Neuronal stem cell (in vitro differentiated cells): ENCODE data around the gene SPOP.

Experiments used
- DNase-seq: peaks from one replicate; pipeline ENCODE4 v3.0.0-alpha.2; 2013; ENCODE audit warnings: low spot score
- H2AFZ ChIP-seq: one replicate; pipeline ENCODE4 v1.6.1; 2013; ENCODE audit warnings: mild to moderate bottlenecking, low read length, inconsistent platforms
- H2AK5ac ChIP-seq: 2 replicates; pipeline ENCODE4 v1.6.1; 2013; ENCODE audit warnings: low read depth, mild to moderate bottlenecking, inconsistent platforms, low read length, moderate library complexity, mixed read lengths
- H2BK120ac ChIP-seq: 2 replicates; pipeline ENCODE4 v1.6.1; 2013; ENCODE audit warnings: low read depth, mild to moderate bottlenecking, inconsistent platforms, low read length, moderate library complexity, mixed read lengths
- H2BK12ac ChIP-seq: one replicate; pipeline ENCODE4 v1.6.1; 2013; ENCODE audit warnings: low read length, inconsistent platforms
- H2BK15ac ChIP-seq: 2 replicates; pipeline ENCODE4 v1.6.1; 2013; ENCODE audit warnings: mild to moderate bottlenecking, low read length, inconsistent platforms, mixed read lengths
- H2BK5ac ChIP-seq: one replicate; pipeline ENCODE4 v1.6.1; 2013; ENCODE audit warnings: inconsistent platforms, mild to moderate bottlenecking, low read length, moderate library complexity
- H3K14ac ChIP-seq: one replicate; pipeline ENCODE4 v1.6.1; 2013; ENCODE audit warnings: low read length, inconsistent platforms
- H3K18ac ChIP-seq: 2 replicates; pipeline ENCODE4 v1.6.1; 2013; ENCODE audit warnings: low read length, inconsistent platforms
- H3K23ac ChIP-seq: 2 replicates; pipeline ENCODE4 v1.6.1; 2013; ENCODE audit warnings: low read depth, mild to moderate bottlenecking, mixed read lengths, low read length, inconsistent platforms; ENCODE audit not compliant: poor library complexity
- H3K27ac ChIP-seq: replicated peaks from 3 replicates; pipeline ENCODE4 v1.5.1; 2013; ENCODE audit warnings: low read length, inconsistent platforms
- H3K27me3 ChIP-seq, 3 experiments: 2 replicates each; pipeline ENCODE4 v1.6.1; 2013; ENCODE audit warnings: low read length in 3 of 3, mild to moderate bottlenecking in 2 of 3, inconsistent platforms in 1 of 3, low read depth in 1 of 3, mixed read lengths in 1 of 3, moderate library complexity in 1 of 3; ENCODE audit not compliant: control insufficient read depth in 3 of 3, insufficient read depth in 3 of 3
- H3K36me3 ChIP-seq, 2 donors: replicated peaks in 1 of 2; 2 replicates each; pipeline ENCODE4 v1.6.1; 2013; ENCODE audit warnings: low read length in 2 of 2; ENCODE audit not compliant: control insufficient read depth in 2 of 2, insufficient read depth in 2 of 2
- H3K4ac ChIP-seq: 2 replicates; pipeline ENCODE4 v1.6.1; 2013; ENCODE audit warnings: inconsistent platforms, mild to moderate bottlenecking, low read length, moderate library complexity
- H3K4me1 ChIP-seq, 2 donors: 1 replicate in 1 of 2; 2 replicates in 1 of 2; pipeline ENCODE4 v1.6.1; 2013; ENCODE audit warnings: low read length in 2 of 2, low read depth in 1 of 2; ENCODE audit not compliant: control insufficient read depth in 2 of 2, insufficient read depth in 1 of 2
- H3K4me2 ChIP-seq: one replicate; pipeline ENCODE4 v1.6.1; 2013; ENCODE audit warnings: mild to moderate bottlenecking, low read length, inconsistent platforms; ENCODE audit not compliant: insufficient read depth, poor library complexity, severe bottlenecking
- H3K4me3 ChIP-seq, 2 donors: 2 replicates each; pipeline ENCODE4 v1.5.1; 2013; ENCODE audit warnings: low read length in 2 of 2, mild to moderate bottlenecking in 2 of 2, inconsistent platforms in 1 of 2, moderate library complexity in 1 of 2
- H3K79me1 ChIP-seq: one replicate; pipeline ENCODE4 v1.6.1; 2013; ENCODE audit warnings: low read depth, mild to moderate bottlenecking, inconsistent platforms, low read length, moderate library complexity
- H3K9ac ChIP-seq: one replicate; pipeline ENCODE4 v1.6.1; 2013; ENCODE audit warnings: mild to moderate bottlenecking, low read depth, low read length, inconsistent platforms; ENCODE audit not compliant: poor library complexity
- H3K9me3 ChIP-seq, 2 donors: replicated peaks in 1 of 2; 2 replicates each; pipeline versions ENCODE3 to v1.6.1; 2013; ENCODE audit warnings: low read length in 2 of 2, mild to moderate bottlenecking in 2 of 2, inconsistent platforms in 1 of 2, low read depth in 1 of 2, mixed read lengths in 1 of 2, moderate library complexity in 1 of 2; ENCODE audit not compliant: control insufficient read depth in 2 of 2, insufficient read depth in 1 of 2
- H4K8ac ChIP-seq: one replicate; pipeline ENCODE4 v1.6.1; 2013; ENCODE audit warnings: low read depth, mild to moderate bottlenecking, inconsistent platforms, low read length, moderate library complexity
- H4K91ac ChIP-seq: one replicate; pipeline ENCODE4 v1.6.1; 2013; ENCODE audit warnings: low read length, low read depth, mild to moderate bottlenecking, inconsistent platforms; ENCODE audit not compliant: poor library complexity
- WGBS, 2 donors: extraction: QIAGEN DNeasy Blood & Tissue Kit; methylation state at CpG; one replicate each; pipeline ENCODE4 v1.1.7; 2013; ENCODE audit warnings: missing lambda C conversion rate in 2 of 2, mixed read lengths in 1 of 2; ENCODE audit not compliant: insufficient read length in 2 of 2, insufficient replicate concordance in 1 of 2; ENCODE audit errors: extremely low coverage in 2 of 2; 5-methylcytosine and 5-hydroxymethylcytosine counted together

Gene SPOP

DNA sequence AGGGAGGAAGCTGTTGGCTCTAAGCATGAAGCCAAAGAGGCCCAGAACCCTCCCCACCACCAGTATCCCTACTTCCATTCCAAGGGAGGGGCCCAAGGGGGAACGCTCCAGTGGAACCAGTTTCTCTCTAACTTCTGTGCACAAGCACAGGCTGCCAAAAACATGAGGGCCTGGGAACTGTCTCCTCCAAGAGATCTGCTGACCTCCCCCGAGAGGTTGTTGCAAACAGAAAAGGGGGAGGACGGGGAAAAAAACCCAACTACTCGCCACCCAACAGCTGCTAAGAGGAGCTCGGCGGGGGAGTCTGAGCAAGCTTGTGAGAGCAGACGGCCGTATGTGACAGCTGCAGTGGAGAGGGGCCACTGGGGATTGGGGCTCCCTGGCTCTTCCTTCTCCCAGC, 45.5 kb upstream of the SPOP start:
- H3K9ac ChIP-seq, result no peak overlapping the region
- H3K36me3 ChIP-seq, result peaks cover 20 to 33% of the 10 kb centered on the region in 2 donors
- no peak overlapping the region for H2BK12ac ChIP-seq
- no peak overlapping the region for H3K23ac ChIP-seq
- peaks cover 0 to 2% of the 10 kb centered on the region in 2 donors for H3K9me3 ChIP-seq
- no peak overlapping the region for H2AK5ac ChIP-seq
- DNase-seq, result no peak
- H3K79me1 ChIP-seq, result peaks cover 4% of the 10 kb centered on the region
- H3K4ac ChIP-seq, result no peak overlapping the region
- no peak overlapping the region for H4K8ac ChIP-seq
- H3K18ac ChIP-seq, result no peak overlapping the region
- H2BK120ac ChIP-seq, result no peak overlapping the region
- no peak overlapping the region for H2BK15ac ChIP-seq
- no peak overlapping the region for H2BK5ac ChIP-seq
- no peak overlapping the region for H2AFZ ChIP-seq
- no peak overlapping the region for H4K91ac ChIP-seq
- no CpG with 5 or more reads among the region's 8 CpGs for WGBS, 2 donors
- H3K27me3 ChIP-seq, result no peaks in the 10 kb centered on the region
- H3K4me2 ChIP-seq, result no peak overlapping the region
- no peak overlapping the region for H3K4me3 ChIP-seq
- H3K4me1 ChIP-seq, result peaks cover 0 to 3% of the 10 kb centered on the region in 2 donors
- H3K27ac ChIP-seq, result no peak overlapping the region
- H3K14ac ChIP-seq, result no peak overlapping the region

DNA sequence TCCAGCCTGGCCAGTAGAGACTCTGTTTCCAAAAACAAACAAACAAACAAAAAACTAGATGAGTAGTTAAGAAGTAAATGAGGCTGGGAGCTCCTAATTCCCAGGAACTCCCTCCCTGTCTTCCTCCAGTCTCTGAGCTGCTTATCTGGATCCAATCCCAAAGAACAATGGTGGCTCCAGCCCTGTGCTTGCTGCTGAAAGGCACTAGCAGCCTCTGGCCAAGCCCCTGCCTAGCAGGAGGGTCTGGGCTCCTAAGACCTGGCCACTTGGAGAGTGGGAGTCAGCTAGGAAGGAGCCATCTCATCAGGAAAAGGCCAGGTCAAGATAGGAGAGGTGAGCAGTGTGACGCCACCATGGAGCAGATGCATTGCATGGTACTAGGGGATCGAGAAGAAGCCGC, 44.2 kb upstream of the SPOP start:
- Histone ChIP-seq H3K79me1 (peaks cover 4% of the 10 kb centered on the region), H3K9me3 (peaks cover 0 to 2% of the 10 kb centered on the region in 2 donors), H2AFZ (no peak overlapping the region), H4K8ac (no peak overlapping the region), H3K4me1 (peaks cover 0 to 3% of the 10 kb centered on the region in 2 donors), H2BK5ac (no peak overlapping the region), H2AK5ac (no peak overlapping the region), H3K27ac (no peak overlapping the region), H3K18ac (no peak overlapping the region), H3K14ac (no peak overlapping the region), H3K36me3 (peaks cover 29 to 45% of the 10 kb centered on the region in 2 donors), H3K4ac (no peak overlapping the region), H2BK15ac (no peak overlapping the region), H3K9ac (no peak overlapping the region), H3K27me3 (no peaks in the 10 kb centered on the region), H2BK120ac (no peak overlapping the region), H3K23ac (no peak overlapping the region), H2BK12ac (no peak overlapping the region), H4K91ac (no peak overlapping the region), H3K4me2 (no peak overlapping the region), H3K4me3 (no peak overlapping the region)
- no CpG with 5 or more reads among the region's 3 CpGs for WGBS, 2 donors
- DNase-seq, result no peak

DNA sequence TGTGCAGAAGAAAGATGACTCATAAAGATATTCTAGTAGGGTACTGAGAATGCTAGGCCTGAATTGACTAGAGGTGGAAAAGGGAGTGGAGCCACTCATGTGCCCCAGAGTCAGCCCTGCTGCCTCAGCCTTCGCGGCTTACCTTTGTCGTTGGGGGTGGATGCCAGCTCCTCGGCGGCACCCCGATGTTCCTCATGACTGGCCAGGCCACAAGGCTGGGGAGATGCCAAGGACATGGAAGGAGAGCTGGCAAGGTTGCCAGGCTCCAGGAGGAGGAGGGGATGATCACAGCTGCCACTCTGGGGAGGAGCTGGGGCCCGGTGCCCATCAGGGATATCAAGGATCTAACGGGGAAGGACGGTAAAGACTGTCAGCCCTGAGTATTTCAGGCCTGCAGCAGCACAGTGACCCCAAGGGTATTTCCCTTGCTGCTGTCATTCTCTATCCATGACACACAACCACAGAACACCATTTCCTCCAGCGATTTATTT, 39.5 kb upstream of the SPOP start:
- H3K14ac ChIP-seq, result no peak overlapping the region
- DNase-seq, result no peak
- no peak overlapping the region for H3K23ac ChIP-seq
- WGBS, 2 donors, result no CpG with 5 or more reads among the region's 10 CpGs
- no peaks in the 10 kb centered on the region for H3K27me3 ChIP-seq
- peaks cover 4% of the 10 kb centered on the region for H3K79me1 ChIP-seq
- H2BK15ac ChIP-seq, result no peak overlapping the region
- no peak overlapping the region for H3K4me2 ChIP-seq
- H2BK120ac ChIP-seq, result no peak overlapping the region
- H2BK5ac ChIP-seq, result no peak overlapping the region
- H3K4me3 ChIP-seq, result no peak overlapping the region
- no peak overlapping the region for H3K27ac ChIP-seq
- H3K4ac ChIP-seq, result no peak overlapping the region
- no peak overlapping the region for H4K91ac ChIP-seq
- no peak overlapping the region for H3K18ac ChIP-seq
- H2BK12ac ChIP-seq, result no peak overlapping the region
- no peak overlapping the region for H3K9ac ChIP-seq
- peaks cover 0 to 3% of the 10 kb centered on the region in 2 donors for H3K4me1 ChIP-seq
- no peaks in the 10 kb centered on the region for H3K9me3 ChIP-seq
- H2AFZ ChIP-seq, result no peak overlapping the region
- H4K8ac ChIP-seq, result no peak overlapping the region
- H2AK5ac ChIP-seq, result no peak overlapping the region
- H3K36me3 ChIP-seq, result peaks cover 48 to 71% of the 10 kb centered on the region in 2 donors

DNA sequence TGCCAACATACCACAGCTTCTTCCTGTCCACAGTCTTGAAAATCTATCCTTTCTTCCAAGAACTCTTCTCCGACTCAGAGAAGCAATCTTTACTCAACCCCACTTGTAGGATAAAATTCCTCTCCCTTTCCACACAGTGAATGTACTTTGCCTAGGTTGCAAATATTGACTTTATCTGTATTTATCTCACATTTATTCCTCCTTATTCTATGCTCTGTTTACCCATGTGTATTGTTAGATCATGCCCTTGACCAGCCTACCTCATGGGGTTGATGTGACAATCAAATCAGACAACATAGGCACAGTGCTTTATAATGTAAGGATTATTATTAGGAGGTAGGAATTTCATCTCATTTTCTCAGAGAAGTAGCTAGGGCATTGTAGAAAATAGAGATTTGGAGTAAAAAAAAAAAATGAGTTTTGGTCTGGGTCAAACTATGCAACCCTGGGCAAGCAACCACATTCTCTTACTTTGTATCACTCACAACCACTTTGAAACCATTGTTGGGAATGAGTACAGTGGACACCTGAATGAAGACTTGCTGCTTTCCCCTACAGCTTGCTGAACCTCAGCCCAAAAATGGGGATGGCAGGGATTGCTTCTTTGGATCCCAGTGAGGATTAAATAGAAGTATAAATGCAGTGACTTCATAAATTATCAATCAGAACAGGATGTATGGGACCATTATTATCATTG, 38.9 kb upstream of the SPOP start:
- Histone ChIP-seq H2AFZ (no peak overlapping the region), H2BK15ac (no peak overlapping the region), H2BK120ac (no peak overlapping the region), H3K9ac (no peak overlapping the region), H3K4me2 (no peak overlapping the region), H3K4me1 (peaks cover 0 to 3% of the 10 kb centered on the region in 2 donors), H2BK12ac (no peak overlapping the region), H2AK5ac (no peak overlapping the region), H3K27me3 (no peaks in the 10 kb centered on the region), H4K8ac (no peak overlapping the region), H3K4me3 (no peak overlapping the region), H3K79me1 (no peaks in the 10 kb centered on the region), H3K23ac (no peak overlapping the region), H3K9me3 (no peaks in the 10 kb centered on the region), H3K14ac (no peak overlapping the region), H3K18ac (no peak overlapping the region), H3K36me3 (peaks cover 48 to 72% of the 10 kb centered on the region in 2 donors), H3K4ac (no peak overlapping the region), H2BK5ac (no peak overlapping the region), H4K91ac (no peak overlapping the region), H3K27ac (no peak overlapping the region)
- no CpG with 5 or more reads among the region's 1 CpG for WGBS, 2 donors
- no peak for DNase-seq
